ENCODE results near the gene CLIP4.

The CLIP4 gene

DNA sequence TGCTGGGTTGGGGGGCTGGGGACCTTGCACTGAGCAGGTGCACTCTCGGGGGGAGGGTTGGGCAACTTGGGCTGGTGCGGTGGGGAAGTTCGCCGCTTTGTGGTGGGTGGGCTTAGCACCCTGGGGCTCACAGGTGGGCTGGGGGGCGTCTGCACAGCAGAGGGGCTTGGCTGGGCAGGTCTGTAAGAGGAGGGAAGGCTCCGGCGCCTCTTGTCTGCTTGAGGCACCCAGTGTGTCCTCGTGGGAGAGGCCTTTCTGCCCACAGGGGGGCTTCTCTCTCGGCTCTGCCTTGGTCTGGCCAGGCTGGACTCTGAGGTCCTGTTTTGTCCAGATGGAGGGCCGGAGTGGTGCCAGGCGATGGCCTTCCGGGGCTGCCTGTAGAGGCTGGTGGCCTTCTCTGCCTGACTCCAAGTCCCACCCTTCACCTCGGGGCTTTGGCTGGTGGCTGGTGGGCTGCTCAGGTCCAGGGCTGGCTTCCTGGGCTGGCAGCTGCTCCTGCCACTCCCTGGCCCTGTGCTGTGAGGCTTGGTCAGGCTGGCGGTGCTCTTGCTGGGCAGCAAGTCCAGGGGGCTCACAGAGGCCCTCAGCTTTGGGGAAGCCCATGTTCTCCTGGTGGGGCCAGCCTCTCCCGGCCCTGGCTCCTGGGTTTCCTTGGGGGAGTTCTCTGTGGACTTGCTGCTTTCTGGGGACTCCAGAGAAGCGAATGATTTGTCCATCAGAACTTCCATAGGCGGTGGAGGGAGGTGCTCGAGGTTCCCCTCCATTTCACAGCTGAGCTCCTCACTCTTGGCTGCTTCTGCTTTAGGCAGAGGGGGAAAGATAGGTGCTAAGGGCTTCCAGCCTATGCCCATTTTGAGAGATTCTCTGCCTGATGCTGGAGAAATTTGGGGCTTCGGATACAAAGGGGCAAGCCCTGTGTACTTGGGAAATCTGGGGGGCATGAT is 43.9 kb upstream of the CLIP4 start:
- DNase-seq: no peak
- Mint-ChIP-seq H3K36me3 (ENCODE audit: low read depth) (no peaks in the 10 kb centered on the region), H3K9me3 (no peaks in the 10 kb centered on the region), H3K27me3 (ENCODE audit: low read depth, poor library complexity) (peaks cover 9% of the 10 kb centered on the region), H3K4me3 (no peak overlapping the region), H3K4me1 (no peaks in the 10 kb centered on the region), H3K27ac (no peak overlapping the region)
- TF ChIP-seq, protein P1, sequence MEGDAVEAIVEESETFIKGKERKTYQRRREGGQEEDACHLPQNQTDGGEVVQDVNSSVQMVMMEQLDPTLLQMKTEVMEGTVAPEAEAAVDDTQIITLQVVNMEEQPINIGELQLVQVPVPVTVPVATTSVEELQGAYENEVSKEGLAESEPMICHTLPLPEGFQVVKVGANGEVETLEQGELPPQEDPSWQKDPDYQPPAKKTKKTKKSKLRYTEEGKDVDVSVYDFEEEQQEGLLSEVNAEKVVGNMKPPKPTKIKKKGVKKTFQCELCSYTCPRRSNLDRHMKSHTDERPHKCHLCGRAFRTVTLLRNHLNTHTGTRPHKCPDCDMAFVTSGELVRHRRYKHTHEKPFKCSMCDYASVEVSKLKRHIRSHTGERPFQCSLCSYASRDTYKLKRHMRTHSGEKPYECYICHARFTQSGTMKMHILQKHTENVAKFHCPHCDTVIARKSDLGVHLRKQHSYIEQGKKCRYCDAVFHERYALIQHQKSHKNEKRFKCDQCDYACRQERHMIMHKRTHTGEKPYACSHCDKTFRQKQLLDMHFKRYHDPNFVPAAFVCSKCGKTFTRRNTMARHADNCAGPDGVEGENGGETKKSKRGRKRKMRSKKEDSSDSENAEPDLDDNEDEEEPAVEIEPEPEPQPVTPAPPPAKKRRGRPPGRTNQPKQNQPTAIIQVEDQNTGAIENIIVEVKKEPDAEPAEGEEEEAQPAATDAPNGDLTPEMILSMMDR (IDR thresholded peaks at IDR 0.05): no peak

DNA sequence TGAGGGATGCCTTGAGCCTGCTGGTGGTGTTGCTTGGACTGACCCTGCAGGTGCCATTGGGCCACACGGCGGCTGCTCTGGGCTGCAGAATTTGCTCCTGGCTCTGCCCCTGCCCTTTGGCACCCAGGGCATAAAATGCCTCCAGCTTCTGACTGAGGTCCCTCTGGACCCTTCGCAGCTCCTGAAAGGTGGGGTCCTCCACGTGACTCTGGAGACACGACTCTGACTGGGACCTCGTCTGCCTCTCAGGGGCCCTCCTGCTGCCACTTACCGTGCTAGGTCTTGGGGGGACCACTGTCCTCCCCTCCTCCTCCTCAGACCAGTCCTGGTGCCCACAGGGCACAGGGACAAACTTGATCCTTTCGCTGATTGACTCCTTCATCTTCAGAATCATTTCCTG is 43.0 kb upstream of the CLIP4 start:
- no peak for DNase-seq
- TF ChIP-seq, protein P1 (IDR thresholded peaks at IDR 0.05): no peak
- Mint-ChIP-seq H3K4me3 (no peak overlapping the region), H3K9me3 (no peaks in the 10 kb centered on the region), H3K4me1 (no peaks in the 10 kb centered on the region), H3K27ac (peak overlapping the region; percentile 80), H3K27me3 (ENCODE audit: low read depth, poor library complexity) (peaks cover 9% of the 10 kb centered on the region), H3K36me3 (ENCODE audit: low read depth) (no peaks in the 10 kb centered on the region)

DNA sequence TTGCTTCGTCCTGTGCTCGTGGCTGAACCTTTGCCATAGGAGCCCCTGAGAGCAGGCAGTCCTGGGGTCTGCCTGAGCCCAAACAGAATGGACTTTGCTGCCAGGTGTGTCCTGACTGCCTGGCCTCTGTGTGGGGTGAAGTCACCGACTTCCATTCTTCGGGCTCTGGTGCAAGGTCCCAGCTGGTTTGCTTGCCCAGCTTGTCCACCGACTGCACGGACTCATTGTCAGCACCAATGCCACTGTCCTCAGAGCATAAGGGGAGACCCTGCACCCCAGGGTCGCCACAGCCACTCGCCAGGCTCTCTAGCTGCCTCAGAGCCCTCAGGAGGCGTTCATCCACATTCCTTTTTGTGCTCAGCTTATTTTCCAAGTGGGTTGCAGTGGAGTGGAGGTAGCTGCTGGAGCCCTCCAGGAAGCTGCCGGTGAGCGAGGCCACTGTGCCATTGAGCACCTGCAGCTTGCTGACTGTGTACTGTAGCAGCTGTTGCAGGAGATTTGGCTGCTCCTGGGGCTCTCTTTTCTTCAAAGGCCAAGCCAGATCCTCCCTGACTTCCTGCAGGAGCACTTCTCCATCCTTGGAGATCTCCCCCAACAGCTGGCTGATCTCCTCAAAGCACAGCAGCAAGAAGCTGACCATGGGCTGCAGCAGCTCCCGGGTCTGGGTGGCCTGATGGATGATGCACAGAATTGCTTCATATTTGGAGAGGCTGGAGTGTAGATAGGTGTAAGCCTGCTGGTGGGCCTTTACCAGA is 42.1 kb upstream of the CLIP4 start:
- Mint-ChIP-seq H3K9me3 (peaks cover 4% of the 10 kb centered on the region), H3K27me3 (ENCODE audit: low read depth, poor library complexity) (peaks cover 9% of the 10 kb centered on the region), H3K36me3 (ENCODE audit: low read depth) (no peaks in the 10 kb centered on the region), H3K4me1 (no peaks in the 10 kb centered on the region), H3K27ac (no peak overlapping the region), H3K4me3 (no peak overlapping the region)
- TF ChIP-seq, protein P1 (IDR thresholded peaks at IDR 0.05): no peak
- no peak for DNase-seq

DNA sequence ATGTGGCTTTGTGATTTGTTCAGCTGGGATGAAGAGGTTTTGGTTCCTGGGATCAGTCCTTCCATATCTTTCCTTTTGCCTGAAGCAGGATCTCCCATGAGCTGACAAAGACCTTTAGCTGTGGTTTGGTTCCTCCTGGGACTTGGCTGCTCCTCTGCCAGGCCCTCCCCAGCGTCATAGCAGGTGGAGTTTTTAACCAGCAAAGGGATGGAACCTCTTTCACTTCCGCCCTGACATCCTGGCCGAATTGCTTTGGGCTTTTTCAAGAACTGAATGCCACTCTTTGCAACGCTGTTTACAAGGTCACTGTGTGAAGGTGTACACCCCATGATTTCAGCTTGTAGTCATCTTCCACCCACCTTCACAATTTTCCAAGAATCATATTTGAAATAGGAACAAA is 41.3 kb upstream of the CLIP4 start:
- TF ChIP-seq, protein P1 (IDR thresholded peaks at IDR 0.05): no peak
- H3K9me3 Mint-ChIP-seq: peaks cover 5% of the 10 kb centered on the region
- no peak overlapping the region for H3K27ac Mint-ChIP-seq
- DNase-seq: no peak
- peaks cover 9% of the 10 kb centered on the region for H3K27me3 Mint-ChIP-seq (ENCODE audit: low read depth, poor library complexity)
- H3K4me1 Mint-ChIP-seq: no peaks in the 10 kb centered on the region
- H3K4me3 Mint-ChIP-seq: no peak overlapping the region
- H3K36me3 Mint-ChIP-seq (ENCODE audit: low read depth): no peaks in the 10 kb centered on the region

DNA sequence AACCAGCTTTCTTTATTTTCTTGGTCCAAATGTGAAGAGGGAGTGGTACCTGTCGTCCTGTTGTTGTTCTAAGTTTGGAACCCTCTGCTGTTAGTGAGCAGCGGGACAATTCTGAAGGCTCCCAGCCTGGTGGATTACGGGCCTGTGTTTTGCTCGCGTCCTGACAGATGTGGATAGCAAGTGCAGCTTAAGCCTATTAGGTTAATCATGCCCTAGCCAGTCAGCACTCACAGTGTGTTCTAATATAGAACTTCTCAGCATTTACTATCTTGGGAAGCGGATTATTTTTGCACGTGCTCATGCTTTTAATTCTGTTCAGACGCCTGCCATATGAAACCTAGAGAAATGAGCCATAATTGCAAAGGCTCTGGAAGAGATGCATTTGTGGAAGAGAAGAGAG is 40.8 kb upstream of the CLIP4 start, which contains the start of gene PCARE:
PCARE (minus strand) TSS at position 113 of the 400 bp plus-strand sequence. CDS start 262 bp downstream, outside the sequence.
- no peak within 1 kb of the TSS for H3K4me3 Mint-ChIP-seq
- H3K36me3 Mint-ChIP-seq (ENCODE audit: low read depth): no peaks in the 10 kb centered on the region
- TF ChIP-seq, protein P1 (IDR thresholded peaks at IDR 0.05): no peak
- H3K9me3 Mint-ChIP-seq: peaks cover 10% of the 10 kb centered on the region
- H3K4me1 Mint-ChIP-seq: no peaks in the 10 kb centered on the region
- H3K27me3 Mint-ChIP-seq (ENCODE audit: low read depth, poor library complexity): peaks cover 10% of the 10 kb centered on the region
- DNase-seq: no peak
- no peak within 1 kb of the TSS for H3K27ac Mint-ChIP-seq

Measured in nephron progenitor cell (in vitro differentiated cells).